GM12878 (cell line): Measurements from ENCODE around the gene SLX4IP. TPM values are rescaled to one million over a fixed set of nuclear protein-coding genes. Genes with fewer than 3 reads are reported as not detected.

Experiments used
- ATAC-seq: fragments of 200-7000 bp; cut with Tn5 transposase; 3 replicates; pipeline ENCODE4 v1.9.1; 2020; ENCODE audit warnings: mild to moderate bottlenecking, moderate library complexity
- BruUV-seq: library from RNA; stranded (reverse); fragments of 400-500 nt; replicated peaks from 2 replicates; lab custom pipeline; 2021; lab: Mats Ljungman, UMichigan
- CTCF ChIA-PET: fragments of 300-600 bp; sonication (Branson Sonifier 250); formaldehyde crosslinking; extraction: SDS; loops from one replicate; lab custom pipeline; 2021; ENCODE audit warnings: inconsistent platforms; lab: Yijun Ruan, JAX
- POLR2A ChIA-PET: fragments of 350-600 bp; formaldehyde crosslinking; extraction: SDS; loops from one replicate; lab custom pipeline; 2021; ENCODE audit warnings: inconsistent platforms; lab: Charles Lee
- RAD21 ChIA-PET: fragments of 300-600 bp; sonication (Branson Sonifier 250); formaldehyde crosslinking; loops from one replicate; lab custom pipeline; 2023; ENCODE audit warnings: antibody characterized with exemption; ENCODE audit not compliant: unreplicated experiment; lab: Charles Lee
- SMC1A ChIA-PET: fragments of 300-600 bp; sonication (Branson Sonifier 250); formaldehyde crosslinking; loops from one replicate; lab custom pipeline; 2023; ENCODE audit not compliant: unreplicated experiment, uncharacterized antibody; lab: Charles Lee
- DNase-seq: peaks from one replicate; pipeline ENCODE4 v3.0.0-alpha.2; 2011; ENCODE audit warnings: low read depth, low spot score
- FAIRE-seq: peaks from 3 replicates; lab custom pipeline; 2011; peaks lifted over from hg19 to GRCh38; lab: Jason Lieb, UNC
- H2AFZ ChIP-seq: 2 replicates; pipeline ENCODE4 v1.6.0; 2011; ENCODE audit warnings: low read depth, low read length, control low read depth; ENCODE audit not compliant: control insufficient read depth
- H3K27ac ChIP-seq: 2 replicates; pipeline ENCODE4 v1.5.1; 2011; ENCODE audit warnings: control low read depth; ENCODE audit not compliant: control insufficient read depth, insufficient read depth
- H3K27me3 ChIP-seq, 2 experiments: replicated peaks in 1 of 2; 2 replicates each; pipeline versions ENCODE4 v1.6.0 to v1.6.1; 2011; ENCODE audit warnings: low read length in 1 of 2; ENCODE audit not compliant: control insufficient read depth in 2 of 2, insufficient read depth in 2 of 2
- H3K36me3 ChIP-seq, 2 experiments: 2 replicates each; pipeline ENCODE4 v1.5.1; 2011; ENCODE audit warnings: low read length in 1 of 2; ENCODE audit not compliant: control insufficient read depth in 2 of 2, insufficient read depth in 2 of 2
- H3K4me1 ChIP-seq: 2 replicates; pipeline ENCODE4 v1.6.1; 2011; ENCODE audit warnings: mild to moderate bottlenecking, low read length, moderate library complexity, mixed read lengths; ENCODE audit not compliant: control insufficient read depth, insufficient read depth
- H3K4me2 ChIP-seq: 2 replicates; pipeline ENCODE4 v1.6.0; 2011; ENCODE audit warnings: control low read depth; ENCODE audit not compliant: control insufficient read depth, insufficient read depth
- H3K4me3 ChIP-seq: fragments of 200-600 bp; sonication (generic); 2 replicates; pipeline ENCODE4 v1.5.1; 2016
- H3K79me2 ChIP-seq: 2 replicates; pipeline ENCODE4 v1.6.0; 2011; ENCODE audit warnings: low read length; ENCODE audit not compliant: control insufficient read depth, insufficient read depth
- H3K9ac ChIP-seq: 2 replicates; pipeline ENCODE4 v1.8.0; 2011; ENCODE audit warnings: low read length, control low read depth, mixed read lengths; ENCODE audit not compliant: control insufficient read depth, insufficient read depth
- H3K9me3 ChIP-seq: replicated peaks from 3 replicates; pipeline ENCODE4 v1.5.1; 2011; ENCODE audit warnings: mild to moderate bottlenecking, low read length; ENCODE audit not compliant: control insufficient read depth, insufficient read depth
- H4K20me1 ChIP-seq: 2 replicates; pipeline ENCODE4 v1.6.0; 2011; ENCODE audit not compliant: control insufficient read depth, insufficient read depth
- ETV6 ChIP-seq, 2 experiments: fragments of 450-650 bp in 1 of 2; IDR thresholded peaks in 1 of 2; conservative IDR thresholded peaks in 1 of 2; 2 replicates each; pipeline ENCODE4 v1.6.1; 2014; ENCODE audit warnings: antibody characterized with exemption in 1 of 2, borderline replicate concordance in 1 of 2, low read depth in 1 of 2, mild to moderate bottlenecking in 1 of 2, moderate library complexity in 1 of 2
- FOXM1 ChIP-seq: IDR thresholded peaks from 2 replicates; pipeline ENCODE4 v1.6.1; 2012; ENCODE audit warnings: low read depth, mild to moderate bottlenecking, inconsistent platforms, low read length, moderate library complexity
- IRF4 ChIP-seq: IDR thresholded peaks from 2 replicates; pipeline ENCODE4 v1.6.1; 2011; ENCODE audit warnings: low read depth, low read length
- KAT2A ChIP-seq: conservative IDR thresholded peaks from 2 replicates; pipeline ENCODE4 v1.6.1; 2011; ENCODE audit warnings: low read depth, low read length; ENCODE audit not compliant: control insufficient read depth
- MTA2 ChIP-seq: fragments of 450-650 bp; IDR thresholded peaks from 2 replicates; pipeline ENCODE4 v1.6.1; 2016; ENCODE audit warnings: low read depth, mild to moderate bottlenecking, moderate library complexity
- PML ChIP-seq: IDR thresholded peaks from 2 replicates; pipeline ENCODE4 v1.6.1; 2012; ENCODE audit warnings: low read length, inconsistent platforms
- POLR2AphosphoS5 ChIP-seq: IDR thresholded peaks from 2 replicates; pipeline ENCODE4 v1.6.1; 2011; ENCODE audit warnings: mild to moderate bottlenecking, low read length, inconsistent platforms
- RBBP5 ChIP-seq: fragments of 200-600 bp; sonication (generic); conservative IDR thresholded peaks from 2 replicates; pipeline ENCODE4 v1.6.1; 2016
- SPI1 ChIP-seq: IDR thresholded peaks from 2 replicates; pipeline ENCODE4 v1.6.1; 2011; ENCODE audit warnings: low read depth, mild to moderate bottlenecking, low read length, moderate library complexity, borderline replicate concordance; ENCODE audit not compliant: insufficient read depth
- SUPT20H ChIP-seq: IDR thresholded peaks from 2 replicates; pipeline ENCODE4 v1.6.1; 2011; ENCODE audit warnings: low read depth, mild to moderate bottlenecking, low read length, moderate library complexity, borderline replicate concordance; ENCODE audit not compliant: control insufficient read depth
- ZNF384 ChIP-seq: IDR thresholded peaks from 2 replicates; pipeline ENCODE4 v1.6.1; 2012; ENCODE audit warnings: low read depth, mild to moderate bottlenecking, low read length, improper control_type of control experiment, borderline replicate concordance
- ZSCAN29 ChIP-seq: fragments of 450-650 bp; IDR thresholded peaks from 2 replicates; pipeline ENCODE4 v1.6.1; 2017; ENCODE audit warnings: mild to moderate bottlenecking, moderate library complexity
- ZZZ3 ChIP-seq: IDR thresholded peaks from 2 replicates; pipeline ENCODE4 v1.6.1; 2011; ENCODE audit warnings: low read depth; ENCODE audit not compliant: control insufficient read depth, insufficient read length
- WGBS: methylation state at CpG from one replicate; pipeline ENCODE4 v1.1.6; 2016; ENCODE audit warnings: low lambda C conversion rate; ENCODE audit not compliant: insufficient replicate concordance, insufficient coverage; ENCODE audit errors: missing lambda C conversion rate; 5-methylcytosine and 5-hydroxymethylcytosine counted together
- in situ Hi-C: fragments of 300-500 bp; cut with MboI; formaldehyde crosslinking; loops from 9 replicates; pipeline ENCODE4 v1.14.3; 2018; ENCODE audit warnings: mixed read lengths
- intact Hi-C: fragments of 100-400 bp; cut with micrococcal nuclease; formaldehyde crosslinking; loops from one replicate; pipeline ENCODE4 v1.14.2; 2022; ENCODE audit not compliant: unreplicated experiment
- polyA plus RNA-seq, 11 experiments: library from polyadenylated mRNA; depleted of rRNA in 4 of 11; unstranded in 6 of 11; stranded (reverse) in 5 of 11; fragments of >200 nt; fragmentation: Nextera tagmentation in 4 of 11; fragmentation: Illumina TruSeq in 1 of 11; extraction: Ambion mirVana in 4 of 11; extraction: Trizol in 1 of 11; gene quantifications; 1 replicate in 1 of 11; 2 replicates in 10 of 11; pipeline versions ENCODE4 v1.2.1 to v1.2.3, GENCODE V29; 2011 to 2016; ENCODE audit warnings: inconsistent platforms in 2 of 11, missing spikeins in 2 of 11, low read depth in 1 of 11
- total RNA-seq, 4 experiments: library from RNA; depleted of rRNA in 3 of 4; stranded (reverse); fragments of >200 nt in 3 of 4; fragmentation: Illumina TruSeq in 1 of 4; extraction: Trizol in 1 of 4; gene quantifications; 2 replicates each; pipeline versions ENCODE4 v1.2.1 to v1.2.3, GENCODE V29; 2013 to 2021
- TF ChIP-seq, protein P1 (sequence below): IDR thresholded peaks from 2 replicates; pipeline ENCODE4 v1.6.1; 2011; ENCODE audit warnings: low read depth, mild to moderate bottlenecking, low read length, moderate library complexity, borderline replicate concordance; ENCODE audit errors: extremely low read depth
- TF ChIP-seq, protein P2 (sequence below): fragments of 450-650 bp; formaldehyde crosslinking; IDR thresholded peaks from 2 replicates; pipeline ENCODE4 v1.4.0; 2020; ENCODE audit warnings: mild to moderate bottlenecking, moderate library complexity

SLX4IP gene
- total and polyA plus RNA-seq, 10 of the 15 experiments (the other 5 are each of a cell fraction or from before 2014, with no cell fraction given) = 2.2 to 11.0 (median 6.3) TPM

- in situ Hi-C loops = no loop called here
- H2AFZ ChIP-seq = no peak overlapping the region
- peaks cover 7% of the 10 kb centered on the region for H3K79me2 ChIP-seq
- ChIA-PET CTCF (no interaction called here), RAD21 (no interaction called here), SMC1A (interaction anchor here (0.6 kb wide), 1 partner anchor 261 kb away, joined by 4 read pairs; no protein-coding TSS in a partner anchor), POLR2A (no interaction called here)
- H3K4me3 ChIP-seq = no peak overlapping the region
- no peaks in the 10 kb centered on the region; the same call in 1 of the 2 replicates for H4K20me1 ChIP-seq
- TF ChIP-seq ZNF384 (no peak), SPI1 (no peak), RBBP5 (no peak), FOXM1 (no peak), POLR2AphosphoS5 (no peak), ZSCAN29 (no peak), SUPT20H (no peak), PML (no peak), ETV6 (conservative IDR thresholded peaks at IDR 0.05 in 1 of 2, IDR thresholded peaks at IDR 0.05 in 1 of 2; ENCODE audit: borderline replicate concordance in 1 of 2, low read depth in 1 of 2) (no peak), IRF4 (no peak), ZZZ3 (no peak), KAT2A (no peak), MTA2 (no peak)
- TF ChIP-seq, protein P1, sequence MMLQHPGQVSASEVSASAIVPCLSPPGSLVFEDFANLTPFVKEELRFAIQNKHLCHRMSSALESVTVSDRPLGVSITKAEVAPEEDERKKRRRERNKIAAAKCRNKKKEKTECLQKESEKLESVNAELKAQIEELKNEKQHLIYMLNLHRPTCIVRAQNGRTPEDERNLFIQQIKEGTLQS = no peak
- TF ChIP-seq, protein P2, sequence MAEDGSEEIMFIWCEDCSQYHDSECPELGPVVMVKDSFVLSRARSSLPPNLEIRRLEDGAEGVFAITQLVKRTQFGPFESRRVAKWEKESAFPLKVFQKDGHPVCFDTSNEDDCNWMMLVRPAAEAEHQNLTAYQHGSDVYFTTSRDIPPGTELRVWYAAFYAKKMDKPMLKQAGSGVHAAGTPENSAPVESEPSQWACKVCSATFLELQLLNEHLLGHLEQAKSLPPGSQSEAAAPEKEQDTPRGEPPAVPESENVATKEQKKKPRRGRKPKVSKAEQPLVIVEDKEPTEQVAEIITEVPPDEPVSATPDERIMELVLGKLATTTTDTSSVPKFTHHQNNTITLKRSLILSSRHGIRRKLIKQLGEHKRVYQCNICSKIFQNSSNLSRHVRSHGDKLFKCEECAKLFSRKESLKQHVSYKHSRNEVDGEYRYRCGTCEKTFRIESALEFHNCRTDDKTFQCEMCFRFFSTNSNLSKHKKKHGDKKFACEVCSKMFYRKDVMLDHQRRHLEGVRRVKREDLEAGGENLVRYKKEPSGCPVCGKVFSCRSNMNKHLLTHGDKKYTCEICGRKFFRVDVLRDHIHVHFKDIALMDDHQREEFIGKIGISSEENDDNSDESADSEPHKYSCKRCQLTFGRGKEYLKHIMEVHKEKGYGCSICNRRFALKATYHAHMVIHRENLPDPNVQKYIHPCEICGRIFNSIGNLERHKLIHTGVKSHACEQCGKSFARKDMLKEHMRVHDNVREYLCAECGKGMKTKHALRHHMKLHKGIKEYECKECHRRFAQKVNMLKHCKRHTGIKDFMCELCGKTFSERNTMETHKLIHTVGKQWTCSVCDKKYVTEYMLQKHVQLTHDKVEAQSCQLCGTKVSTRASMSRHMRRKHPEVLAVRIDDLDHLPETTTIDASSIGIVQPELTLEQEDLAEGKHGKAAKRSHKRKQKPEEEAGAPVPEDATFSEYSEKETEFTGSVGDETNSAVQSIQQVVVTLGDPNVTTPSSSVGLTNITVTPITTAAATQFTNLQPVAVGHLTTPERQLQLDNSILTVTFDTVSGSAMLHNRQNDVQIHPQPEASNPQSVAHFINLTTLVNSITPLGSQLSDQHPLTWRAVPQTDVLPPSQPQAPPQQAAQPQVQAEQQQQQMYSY (CRISPR knock-in tag) = no peak
- no peak overlapping the region for H3K27ac ChIP-seq
- H3K36me3 ChIP-seq = peaks cover 0 to 2% of the 10 kb centered on the region in 2 experiments; a peak in 3 of 4 replicates
- FAIRE-seq (no peak), ATAC-seq (no peak), DNase-seq (no peak)
- H3K9me3 ChIP-seq = no peaks in the 10 kb centered on the region
- H3K9ac ChIP-seq = no peak overlapping the region
- peaks cover 9% of the 10 kb centered on the region for H3K4me1 ChIP-seq
- no peaks in the 10 kb centered on the region for H3K27me3 ChIP-seq
- WGBS = 47% methylated on average over 7 of the region's 7 CpGs
- no TSS peak for BruUV-seq
- H3K4me2 ChIP-seq = no peak overlapping the region
- intact Hi-C loops = no loop called here
Measured at GRCh38 chr20:10665027-10665561, 230.0 kb downstream of the SLX4IP start.
